ENCODE measurements around the gene UNC93B1. TPM values are rescaled to one million over a fixed set of nuclear protein-coding genes. Genes with fewer than 3 reads are reported as not detected.

Gene UNC93B1
- polyA plus RNA-seq, 1 donor (not counting 4 experiments of a cell fraction or from before 2014, with no cell fraction given), result 15.4 TPM

GRCh38 chr11:68043349-68044144 is 39.6 kb upstream of the UNC93B1 start:
- no peak for FAIRE-seq
- H3K4me2 ChIP-seq (ENCODE audit: control insufficient read depth, extremely low read depth, insufficient read depth, low read depth, low read length), result no peak overlapping the region
- no peak for DNase-seq (ENCODE audit: low read depth, low spot score)
- no peaks in the 10 kb centered on the region for H3K9me3 ChIP-seq (ENCODE audit: control insufficient read depth, low read depth, low read length)
- H3K9me1 ChIP-seq (ENCODE audit: control insufficient read depth, extremely low read depth, insufficient read depth, low read length), result no peaks in the 10 kb centered on the region
- H3K4me3 ChIP-seq (ENCODE audit: control insufficient read depth in 2 of 3, extremely low read depth in 1 of 3, insufficient read depth in 2 of 3, low read depth in 1 of 3, low read length in 3 of 3), result no peak overlapping the region
- H4K20me1 ChIP-seq (ENCODE audit: control insufficient read depth, extremely low read depth, insufficient read depth, low read length), result no peaks in the 10 kb centered on the region
- H2AFZ ChIP-seq (ENCODE audit: control insufficient read depth, low read length), result no peak overlapping the region
- no peak overlapping the region for H3K27ac ChIP-seq (ENCODE audit: control insufficient read depth, insufficient read depth, low read length)
- H3K36me3 ChIP-seq (ENCODE audit: control insufficient read depth in 2 of 2, extremely low read depth in 1 of 2, insufficient read depth in 2 of 2, low read length in 2 of 2), result peaks cover 3% of the 10 kb centered on the region in 2 experiments
- H3K27me3 ChIP-seq (ENCODE audit: control insufficient read depth, extremely low read depth, insufficient read depth, low read length), result no peaks in the 10 kb centered on the region
- H3K4me1 ChIP-seq (ENCODE audit: control insufficient read depth, extremely low read depth, insufficient read depth, low read length), result peaks cover 11% of the 10 kb centered on the region
- dilution Hi-C loops (cut with MboI; ENCODE audit: extremely low pct_ligation_motif_present, low sequenced_read_pairs), result no loop called here
- peaks cover 5% of the 10 kb centered on the region for H3K79me2 ChIP-seq (ENCODE audit: control insufficient read depth, insufficient read depth, low read length)
- H3K9ac ChIP-seq (ENCODE audit: control insufficient read depth, extremely low read depth, insufficient read depth, low read length), result no peak overlapping the region
- TF ChIP-seq EZH2 (IDR thresholded peaks at IDR 0.05; ENCODE audit: low read length) (no peak), CTCF (optimal IDR thresholded peaks at IDR 0.05 in 1 of 3, IDR thresholded peaks at IDR 0.05 in 1 of 3, conservative IDR thresholded peaks at IDR 0.05 in 1 of 3; ENCODE audit: extremely low read depth in 1 of 3, insufficient read depth in 2 of 3, low read length in 3 of 3) (no peak)

GRCh38 chr11:68043029-68043348 is 39.1 kb upstream of the UNC93B1 start:
- Histone ChIP-seq H3K4me1 (ENCODE audit: control insufficient read depth, extremely low read depth, insufficient read depth, low read length) (peaks cover 10% of the 10 kb centered on the region), H4K20me1 (ENCODE audit: control insufficient read depth, extremely low read depth, insufficient read depth, low read length) (no peaks in the 10 kb centered on the region), H3K79me2 (ENCODE audit: control insufficient read depth, insufficient read depth, low read length) (peaks cover 5% of the 10 kb centered on the region), H3K4me2 (ENCODE audit: control insufficient read depth, extremely low read depth, insufficient read depth, low read depth, low read length) (no peak overlapping the region), H2AFZ (ENCODE audit: control insufficient read depth, low read length) (no peak overlapping the region), H3K27ac (ENCODE audit: control insufficient read depth, insufficient read depth, low read length) (no peak overlapping the region), H3K36me3 (ENCODE audit: control insufficient read depth in 2 of 2, extremely low read depth in 1 of 2, insufficient read depth in 2 of 2, low read length in 2 of 2) (peaks cover 3% of the 10 kb centered on the region in 2 experiments), H3K4me3 (ENCODE audit: control insufficient read depth in 2 of 3, extremely low read depth in 1 of 3, insufficient read depth in 2 of 3, low read depth in 1 of 3, low read length in 3 of 3) (no peak overlapping the region), H3K9me1 (ENCODE audit: control insufficient read depth, extremely low read depth, insufficient read depth, low read length) (no peaks in the 10 kb centered on the region), H3K9me3 (ENCODE audit: control insufficient read depth, low read depth, low read length) (no peaks in the 10 kb centered on the region), H3K9ac (ENCODE audit: control insufficient read depth, extremely low read depth, insufficient read depth, low read length) (no peak overlapping the region), H3K27me3 (ENCODE audit: control insufficient read depth, extremely low read depth, insufficient read depth, low read length) (no peaks in the 10 kb centered on the region)
- no peak for FAIRE-seq
- dilution Hi-C loops (cut with MboI; ENCODE audit: extremely low pct_ligation_motif_present, low sequenced_read_pairs), result no loop called here
- no peak for DNase-seq (ENCODE audit: low read depth, low spot score)
- no peak for TF ChIP-seq EZH2 (IDR thresholded peaks at IDR 0.05; ENCODE audit: low read length)
- no peak for TF ChIP-seq CTCF (optimal IDR thresholded peaks at IDR 0.05 in 1 of 3, IDR thresholded peaks at IDR 0.05 in 1 of 3, conservative IDR thresholded peaks at IDR 0.05 in 1 of 3; ENCODE audit: extremely low read depth in 1 of 3, insufficient read depth in 2 of 3, low read length in 3 of 3)

Data from keratinocyte (primary cell).